ENCODE measurements around the gene FXYD6. TPM values are rescaled to one million over a fixed set of nuclear protein-coding genes. Genes with fewer than 3 reads are reported as not detected.

The FXYD6 gene
- total and polyA plus RNA-seq, 9 of the 15 experiments (the other 6 are each of a cell fraction or from before 2014, with no cell fraction given), result 0.07 to 0.35 TPM; not detected in 7

DNA sequence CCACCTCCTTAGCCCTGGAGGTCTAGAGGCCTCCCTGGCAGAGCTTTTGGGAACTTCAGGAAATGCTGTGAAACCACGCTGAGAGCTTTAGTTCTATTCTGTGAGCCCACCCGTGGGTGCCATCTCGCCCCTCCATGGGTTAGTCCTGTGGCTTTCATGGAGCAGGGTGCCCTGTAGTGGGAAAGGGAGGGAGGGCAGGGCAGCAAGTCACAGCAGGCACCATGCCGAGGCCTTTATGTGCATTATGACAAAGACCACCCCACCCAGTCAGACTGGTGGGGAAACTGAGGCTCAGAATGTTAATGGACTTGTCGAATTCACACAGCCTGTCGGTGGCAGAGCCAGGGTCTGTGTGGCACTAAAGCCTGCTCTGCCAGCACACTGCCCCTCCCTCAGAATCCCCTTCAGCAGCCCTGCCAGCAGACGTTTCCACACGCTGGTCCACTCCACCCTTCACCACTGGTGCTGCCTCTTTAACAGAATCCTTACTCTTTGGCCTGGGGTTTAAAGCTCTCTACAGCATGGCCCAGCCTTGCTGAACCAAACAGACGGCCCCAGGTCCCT is 39.3 kb upstream of the FXYD6 start (continued):
- TF ChIP-seq, protein P1, sequence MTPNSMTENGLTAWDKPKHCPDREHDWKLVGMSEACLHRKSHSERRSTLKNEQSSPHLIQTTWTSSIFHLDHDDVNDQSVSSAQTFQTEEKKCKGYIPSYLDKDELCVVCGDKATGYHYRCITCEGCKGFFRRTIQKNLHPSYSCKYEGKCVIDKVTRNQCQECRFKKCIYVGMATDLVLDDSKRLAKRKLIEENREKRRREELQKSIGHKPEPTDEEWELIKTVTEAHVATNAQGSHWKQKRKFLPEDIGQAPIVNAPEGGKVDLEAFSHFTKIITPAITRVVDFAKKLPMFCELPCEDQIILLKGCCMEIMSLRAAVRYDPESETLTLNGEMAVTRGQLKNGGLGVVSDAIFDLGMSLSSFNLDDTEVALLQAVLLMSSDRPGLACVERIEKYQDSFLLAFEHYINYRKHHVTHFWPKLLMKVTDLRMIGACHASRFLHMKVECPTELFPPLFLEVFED (CRISPR knock-in tag; conservative IDR thresholded peaks at IDR 0.05), result no peak
- TF ChIP-seq BRCA1 (IDR thresholded peaks at IDR 0.05), result no peak
- TF ChIP-seq BRCA1 (CRISPR knock-in tag; IDR thresholded peaks at IDR 0.05), result no peak
- TF ChIP-seq CREBBP (IDR thresholded peaks at IDR 0.05; ENCODE audit: low read depth, low read length), result no peak
- TF ChIP-seq TAF1 (IDR thresholded peaks at IDR 0.05; ENCODE audit: control insufficient read depth, extremely low read depth, insufficient read depth, low read length, severe bottlenecking), result no peak
- TF ChIP-seq PTRF (tag; IDR thresholded peaks at IDR 0.05), result no peak
- TF ChIP-seq FOS (IDR thresholded peaks at IDR 0.05; ENCODE audit: extremely low read depth, insufficient read length), result no peak
- no peak for TF ChIP-seq FOXM1 (IDR thresholded peaks at IDR 0.05; ENCODE audit: low read depth)
- TF ChIP-seq FOXM1 (CRISPR knock-in tag; IDR thresholded peaks at IDR 0.05; ENCODE audit: low read depth), result no peak
- TF ChIP-seq, protein P2, sequence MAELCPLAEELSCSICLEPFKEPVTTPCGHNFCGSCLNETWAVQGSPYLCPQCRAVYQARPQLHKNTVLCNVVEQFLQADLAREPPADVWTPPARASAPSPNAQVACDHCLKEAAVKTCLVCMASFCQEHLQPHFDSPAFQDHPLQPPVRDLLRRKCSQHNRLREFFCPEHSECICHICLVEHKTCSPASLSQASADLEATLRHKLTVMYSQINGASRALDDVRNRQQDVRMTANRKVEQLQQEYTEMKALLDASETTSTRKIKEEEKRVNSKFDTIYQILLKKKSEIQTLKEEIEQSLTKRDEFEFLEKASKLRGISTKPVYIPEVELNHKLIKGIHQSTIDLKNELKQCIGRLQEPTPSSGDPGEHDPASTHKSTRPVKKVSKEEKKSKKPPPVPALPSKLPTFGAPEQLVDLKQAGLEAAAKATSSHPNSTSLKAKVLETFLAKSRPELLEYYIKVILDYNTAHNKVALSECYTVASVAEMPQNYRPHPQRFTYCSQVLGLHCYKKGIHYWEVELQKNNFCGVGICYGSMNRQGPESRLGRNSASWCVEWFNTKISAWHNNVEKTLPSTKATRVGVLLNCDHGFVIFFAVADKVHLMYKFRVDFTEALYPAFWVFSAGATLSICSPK (IDR thresholded peaks at IDR 0.05; ENCODE audit: borderline replicate concordance), result no peak
- TF ChIP-seq BHLHE40 (IDR thresholded peaks at IDR 0.05; ENCODE audit: low read length), result no peak
- TF ChIP-seq HIVEP1 (CRISPR knock-in tag; IDR thresholded peaks at IDR 0.05), result no peak
- TF ChIP-seq ETS2 (tag; IDR thresholded peaks at IDR 0.05; ENCODE audit: borderline replicate concordance, poor library complexity, severe bottlenecking), result no peak

Measured in K562 (cell line).